CD1c-positive myeloid dendritic cell (primary cell): ENCODE results near the gene RPL13.
"Not testable (repeated sequence)": the region's sequence is repeated elsewhere in the genome, so short reads cannot be mapped to it uniquely, and the experiment has no call there.

Experiments used
- DNase-seq: peaks from one replicate; pipeline ENCODE4 v3.0.0-alpha.2; 2016; ENCODE audit errors: extremely low spot score

RPL13 gene

GRCh38 chr16:89577055-89577759, 16.7 kb downstream of the RPL13 start:
- no peak for DNase-seq

- DNase-seq = no peak
Observed at GRCh38 chr16:89579351-89579750, 18.9 kb downstream of the RPL13 start.

GRCh38 chr16:89581045-89581695, 20.7 kb downstream of the RPL13 start:
- no peak for DNase-seq

GRCh38 chr16:89581861-89582563, 21.5 kb downstream of the RPL13 start:
- peak; percentile 32 for DNase-seq

GRCh38 chr16:89582614-89583196, 22.2 kb downstream of the RPL13 start:
- DNase-seq = no peak

- no peak for DNase-seq
Observed at GRCh38 chr16:89583197-89583894, 22.9 kb downstream of the RPL13 start.

GRCh38 chr16:89583895-89584644, 23.6 kb downstream of the RPL13 start:
- no peak for DNase-seq

- no peak for DNase-seq
Observed at GRCh38 chr16:89584768-89585549, 24.5 kb downstream of the RPL13 start.

GRCh38 chr16:89586218-89586617, 25.7 kb downstream of the RPL13 start:
- DNase-seq = no peak

GRCh38 chr16:89586853-89587252, 26.4 kb downstream of the RPL13 start:
- DNase-seq = no peak

GRCh38 chr16:89587676-89588075, 27.2 kb downstream of the RPL13 start:
- DNase-seq = not testable (repeated sequence)

- no peak for DNase-seq
Observed at GRCh38 chr16:89588413-89589109, 28.1 kb downstream of the RPL13 start.

GRCh38 chr16:89589241-89589926, 28.9 kb downstream of the RPL13 start:
- no peak for DNase-seq

GRCh38 chr16:89593841-89594240, 33.4 kb downstream of the RPL13 start:
- DNase-seq = peak; percentile 18

- DNase-seq = no peak
Observed at GRCh38 chr16:89595330-89596060, 35.0 kb downstream of the RPL13 start.

GRCh38 chr16:89596061-89596689, 35.7 kb downstream of the RPL13 start:
- DNase-seq = no peak

GRCh38 chr16:89596957-89597649, 36.6 kb downstream of the RPL13 start:
- DNase-seq = no peak
